HS-27A (cell line): ENCODE measurements around the gene SARS2.

Experiments used
- DNase-seq: peaks from one replicate; pipeline ENCODE4 v3.0.0-alpha.2; 2012; ENCODE audit warnings: low read depth, missing footprints

SARS2 gene

DNA sequence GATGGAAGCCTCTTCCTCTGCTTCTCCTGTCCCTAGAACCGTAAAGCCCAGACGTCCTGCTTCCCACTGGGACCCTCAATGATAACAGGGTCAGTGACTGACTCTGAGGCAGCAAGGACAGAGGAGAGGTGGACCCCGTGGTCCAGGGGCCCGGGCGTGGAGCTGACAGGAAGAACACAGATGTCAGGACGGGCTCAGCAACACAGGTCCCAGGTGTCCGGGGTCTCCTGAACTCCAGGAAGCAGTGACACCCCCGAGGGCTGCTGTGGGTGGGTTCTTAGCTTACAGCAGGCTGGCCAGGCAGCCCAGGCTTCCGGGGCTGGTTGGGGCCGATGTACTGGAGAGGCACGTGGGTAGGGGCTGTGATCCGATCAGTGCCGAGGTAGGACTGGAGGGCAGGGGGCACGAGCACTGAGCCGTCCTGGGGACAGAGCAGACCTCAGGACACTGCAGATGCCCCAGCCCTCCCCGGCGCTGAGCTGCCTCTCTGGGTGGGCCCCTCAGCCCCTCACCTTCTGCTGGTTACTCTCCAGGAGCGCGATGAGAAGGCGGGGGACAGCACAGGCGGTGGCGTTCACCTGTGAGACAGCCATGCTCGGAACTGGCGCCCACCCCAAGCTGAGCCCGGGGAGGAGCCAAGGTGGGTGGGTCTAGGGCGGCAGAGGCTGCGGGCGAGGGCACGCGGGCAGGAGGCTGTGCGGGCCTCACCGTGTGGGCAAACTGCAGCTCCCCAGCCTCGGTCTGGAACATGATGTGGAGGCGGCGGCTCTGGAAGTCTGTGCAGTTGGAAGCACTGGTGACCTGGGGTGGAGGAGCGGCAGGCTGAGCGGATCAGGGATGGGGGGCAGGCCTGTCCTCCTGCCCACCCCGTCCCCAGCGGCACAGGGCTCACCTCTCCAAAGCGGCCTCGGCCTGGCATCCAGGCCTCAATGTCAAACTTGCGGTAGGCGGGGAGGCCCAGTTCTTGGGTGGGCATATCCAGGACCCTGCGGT is 14.9 kb downstream of the SARS2 start:
- no peak for DNase-seq

DNA sequence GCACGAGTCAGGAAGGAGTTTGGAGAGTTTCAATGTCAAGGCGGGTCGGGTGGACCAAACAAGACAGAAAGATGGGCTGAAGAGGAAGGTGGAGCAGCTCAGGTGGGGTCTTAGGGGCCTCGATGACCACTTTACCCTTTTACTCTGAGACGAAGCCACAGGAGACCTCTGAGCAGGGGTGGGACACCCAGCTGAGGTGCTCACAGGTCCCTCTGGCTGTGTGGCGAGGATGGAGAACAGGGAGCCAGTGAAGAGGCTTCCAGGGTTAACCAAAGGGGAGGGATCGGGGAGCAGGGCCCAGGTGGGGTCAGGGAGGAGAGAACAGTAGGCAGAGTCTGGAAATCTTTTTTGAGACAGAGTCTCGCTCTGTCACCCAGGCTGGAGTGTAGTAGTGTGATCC is 16.6 kb downstream of the SARS2 start:
- no peak for DNase-seq

DNA sequence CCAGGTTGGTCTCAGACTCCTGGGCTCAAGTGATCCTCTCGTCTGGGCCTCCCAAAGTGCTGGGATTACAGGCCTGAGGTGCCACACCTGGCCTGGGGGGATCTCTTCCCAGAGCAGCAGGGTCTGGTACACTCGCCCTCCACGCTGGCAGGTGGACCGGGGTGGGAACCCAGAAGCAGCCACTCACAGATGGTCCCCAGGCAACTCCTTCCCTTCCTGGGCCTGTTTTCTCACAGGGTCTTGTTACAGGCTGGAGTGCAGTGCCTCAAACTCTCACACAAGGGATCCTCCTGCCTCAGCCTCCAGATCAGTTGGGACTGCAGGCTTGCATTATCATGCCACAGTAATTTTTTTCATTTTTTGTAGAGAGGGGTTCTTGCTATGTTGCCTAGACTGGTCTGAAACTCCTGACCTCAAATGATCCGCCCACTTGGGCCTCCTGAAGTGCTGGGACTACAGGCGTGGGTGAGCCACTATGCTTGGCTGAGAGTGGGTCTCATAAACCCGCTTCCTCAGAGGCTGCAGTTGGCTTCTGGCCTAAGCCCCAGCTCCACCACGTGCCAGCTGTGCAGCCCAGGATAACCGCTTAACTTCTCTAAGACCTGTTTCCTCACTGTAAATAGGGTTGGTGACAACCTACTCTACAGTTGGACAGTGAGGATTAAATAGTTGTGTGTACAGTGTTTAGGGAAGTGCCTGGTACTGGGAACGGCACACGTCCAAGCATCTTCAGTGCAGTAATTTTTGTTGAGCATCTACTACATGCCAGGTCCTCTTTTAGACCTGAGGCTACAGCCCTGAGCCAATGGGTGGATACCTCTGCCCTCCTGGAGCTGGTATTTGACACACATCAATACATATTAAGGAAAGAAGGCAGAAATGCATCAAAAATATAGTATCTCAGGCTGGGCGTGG is 17.7 kb downstream of the SARS2 start:
- no peak for DNase-seq

DNA sequence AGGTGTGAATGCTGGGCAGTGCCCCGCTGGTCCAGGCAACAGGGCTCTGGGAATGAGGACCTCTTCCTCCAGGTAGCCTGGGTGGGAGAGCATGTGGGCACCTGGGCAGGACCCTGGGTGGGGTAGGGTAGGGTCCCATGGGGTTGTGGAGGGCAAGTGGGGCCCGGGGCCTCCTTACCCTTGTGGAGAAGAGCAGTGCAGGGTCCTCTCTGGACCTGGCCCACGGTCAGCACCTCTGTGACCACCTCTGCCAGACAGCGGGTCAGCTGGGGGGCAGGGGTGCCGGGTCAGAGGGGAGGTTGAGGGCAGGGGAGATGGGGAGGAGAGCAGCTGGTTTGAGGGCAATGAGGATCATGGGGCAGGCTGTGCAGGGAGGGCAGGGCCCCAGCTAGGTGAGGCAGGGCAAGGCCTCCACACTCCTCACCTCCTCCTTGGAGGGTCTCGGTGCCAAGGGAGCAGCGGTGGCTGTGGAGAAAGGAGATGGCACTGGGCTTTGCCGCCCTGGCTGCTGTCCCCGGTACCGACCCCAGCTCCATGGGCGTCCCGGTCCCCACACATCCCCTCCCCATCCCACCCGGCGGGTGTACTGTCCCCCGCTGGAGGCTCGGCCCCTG is 19.1 kb downstream of the SARS2 start:
- no peak for DNase-seq

DNA sequence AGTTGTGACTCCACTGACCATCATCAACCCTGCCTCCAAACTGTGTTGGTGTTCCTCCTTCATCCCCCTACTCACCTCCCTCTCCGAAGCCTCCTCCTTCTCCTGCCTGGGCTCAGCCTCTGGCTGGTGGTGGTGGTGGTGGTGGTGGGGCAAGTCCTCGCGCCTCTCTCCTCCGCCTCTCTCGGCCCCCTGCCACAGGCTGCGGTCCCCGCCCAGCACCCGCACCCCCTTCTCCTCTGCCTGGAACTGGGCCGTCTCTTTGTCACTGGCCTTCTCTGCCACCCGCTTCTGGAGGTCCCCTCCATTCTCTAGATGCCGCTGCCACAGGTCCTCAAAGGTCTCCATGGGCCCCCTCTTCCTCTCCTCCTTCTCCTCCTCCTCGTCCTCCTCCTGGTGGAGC is 20.1 kb downstream of the SARS2 start:
- DNase-seq: no peak

DNA sequence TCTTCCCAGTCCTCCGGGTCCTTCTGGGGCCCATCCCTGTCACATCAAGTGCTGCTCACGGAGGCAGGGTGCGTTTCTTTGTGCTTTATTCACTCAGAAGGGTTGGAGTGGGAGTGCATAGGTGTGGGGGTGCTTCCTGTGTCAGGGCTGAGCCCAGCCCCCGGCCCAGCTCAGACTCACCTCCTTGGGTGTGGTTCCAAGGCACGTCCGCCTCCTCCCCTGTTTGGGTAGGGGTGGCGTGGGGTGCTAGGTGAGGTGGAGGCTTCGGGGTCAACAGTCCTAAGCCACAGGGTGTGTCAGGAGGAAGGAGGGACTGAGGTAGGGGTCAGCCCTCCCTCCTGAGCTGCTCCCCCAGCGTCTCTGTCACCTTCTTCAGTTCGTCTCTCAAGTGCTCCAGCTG is 21.7 kb downstream of the SARS2 start:
- no peak for DNase-seq

DNA sequence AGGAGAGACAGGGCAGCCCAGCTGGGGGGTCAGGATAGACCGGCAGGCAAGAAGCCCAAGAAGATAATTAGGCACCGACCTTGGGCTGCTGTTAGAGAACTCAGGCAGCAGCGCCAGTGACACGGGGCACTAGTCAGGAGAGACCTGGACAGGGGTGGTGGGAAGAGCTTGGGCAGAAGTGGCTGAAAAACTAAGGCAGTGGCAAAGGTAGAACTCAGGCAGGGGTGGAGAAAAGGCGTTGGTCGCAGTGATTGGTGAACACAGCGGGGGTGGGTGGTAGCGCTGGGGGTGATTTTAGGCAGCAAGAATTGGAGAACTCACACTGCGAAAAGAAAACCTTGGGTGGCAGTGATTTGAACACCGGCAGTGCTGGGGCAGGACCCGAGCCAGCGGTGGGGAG is 22.9 kb downstream of the SARS2 start:
- no peak for DNase-seq

DNA sequence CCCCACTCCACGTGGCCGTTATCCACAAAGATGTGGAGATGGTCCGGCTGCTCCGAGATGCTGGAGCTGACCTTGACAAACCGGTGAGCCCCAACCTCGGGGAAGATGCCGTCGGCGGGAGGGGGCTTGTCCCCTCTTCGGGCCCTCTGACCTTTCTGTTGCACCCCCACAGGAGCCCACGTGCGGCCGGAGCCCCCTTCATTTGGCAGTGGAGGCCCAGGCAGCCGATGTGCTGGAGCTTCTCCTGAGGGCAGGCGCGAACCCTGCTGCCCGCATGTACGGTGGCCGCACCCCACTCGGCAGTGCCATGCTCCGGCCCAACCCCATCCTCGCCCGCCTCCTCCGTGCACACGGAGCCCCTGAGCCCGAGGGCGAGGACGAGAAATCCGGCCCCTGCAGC is 23.3 kb downstream of the SARS2 start:
- DNase-seq: no peak

DNA sequence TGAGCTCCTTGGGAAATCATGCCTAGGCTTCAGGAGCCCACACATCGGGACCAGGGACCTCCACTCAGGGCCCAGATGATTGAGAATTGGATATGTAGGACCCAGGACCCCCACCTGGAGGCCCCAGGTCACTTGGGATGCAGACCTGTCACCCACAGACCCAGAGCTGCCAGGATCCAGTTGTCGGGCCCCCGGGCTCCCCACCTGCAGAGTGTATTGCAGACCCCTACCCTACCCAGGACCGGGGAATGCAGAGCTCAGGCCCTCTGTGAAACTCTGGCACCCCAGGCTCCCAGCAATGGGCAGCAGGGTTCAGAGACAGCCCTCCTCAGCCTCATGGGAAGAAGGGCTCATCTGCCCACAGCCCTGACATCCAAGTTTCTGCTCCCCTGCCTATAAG is 24.9 kb downstream of the SARS2 start:
- no peak for DNase-seq

DNA sequence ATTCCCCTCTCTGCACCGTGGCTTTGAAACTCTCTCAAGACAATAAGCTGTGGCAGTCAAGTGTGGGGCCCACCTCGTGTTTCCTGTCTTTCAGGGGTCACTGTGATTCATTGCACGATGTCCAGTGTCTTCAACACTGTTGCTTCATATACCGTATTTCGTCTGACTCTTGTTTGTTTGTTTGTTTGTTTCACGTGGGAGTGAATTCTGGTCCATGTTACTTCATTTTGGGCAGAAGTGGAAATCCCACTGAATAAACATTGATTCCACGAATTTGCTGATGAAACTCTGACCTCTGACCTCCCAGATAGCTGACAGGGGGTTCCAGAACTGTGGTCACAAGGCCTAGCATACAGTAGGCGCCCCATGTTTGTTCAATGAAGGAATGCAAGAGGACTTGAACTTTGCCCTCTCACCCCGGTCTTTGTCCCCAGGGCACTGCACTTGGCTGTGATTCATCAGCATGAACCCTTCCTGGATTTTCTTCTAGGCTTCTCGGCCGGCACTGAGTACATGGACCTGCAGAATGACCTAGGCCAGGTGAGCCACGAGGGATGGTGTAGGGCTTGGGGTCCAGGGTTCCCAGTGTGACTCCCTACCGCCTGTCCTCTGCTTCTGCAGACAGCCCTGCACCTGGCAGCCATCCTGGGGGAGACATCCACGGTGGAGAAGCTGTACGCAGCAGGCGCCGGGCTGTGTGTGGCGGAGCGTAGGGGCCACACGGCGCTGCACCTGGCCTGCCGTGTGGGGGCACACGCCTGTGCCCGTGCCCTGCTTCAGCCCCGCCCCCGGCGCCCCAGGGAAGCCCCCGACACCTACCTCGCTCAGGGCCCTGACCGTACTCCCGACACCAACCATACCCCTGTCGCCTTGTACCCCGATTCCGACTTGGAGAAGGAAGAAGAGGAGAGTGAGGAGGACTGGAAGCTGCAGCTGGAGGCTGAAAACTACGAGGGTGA is 25.7 kb downstream of the SARS2 start:
- DNase-seq: no peak

DNA sequence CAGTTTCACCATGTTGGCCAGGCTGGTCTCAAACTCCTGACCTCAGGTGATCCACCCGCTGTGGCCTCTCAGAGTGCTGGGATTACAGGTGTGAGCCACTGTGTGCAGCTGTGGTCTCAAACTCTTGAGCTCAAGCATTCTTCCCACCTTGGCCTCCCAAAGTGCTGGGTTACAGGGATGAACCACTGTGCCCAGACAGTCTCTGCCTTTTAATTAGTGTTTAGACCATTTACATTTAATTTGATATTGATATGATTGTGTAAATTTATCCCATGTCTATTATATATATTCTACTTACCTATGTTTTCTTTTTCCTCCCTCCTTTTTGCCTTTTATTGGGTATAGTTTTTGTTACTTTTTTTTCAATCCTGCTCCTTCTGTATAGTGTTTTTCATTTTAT is 28.9 kb downstream of the SARS2 start:
- no peak for DNase-seq

DNA sequence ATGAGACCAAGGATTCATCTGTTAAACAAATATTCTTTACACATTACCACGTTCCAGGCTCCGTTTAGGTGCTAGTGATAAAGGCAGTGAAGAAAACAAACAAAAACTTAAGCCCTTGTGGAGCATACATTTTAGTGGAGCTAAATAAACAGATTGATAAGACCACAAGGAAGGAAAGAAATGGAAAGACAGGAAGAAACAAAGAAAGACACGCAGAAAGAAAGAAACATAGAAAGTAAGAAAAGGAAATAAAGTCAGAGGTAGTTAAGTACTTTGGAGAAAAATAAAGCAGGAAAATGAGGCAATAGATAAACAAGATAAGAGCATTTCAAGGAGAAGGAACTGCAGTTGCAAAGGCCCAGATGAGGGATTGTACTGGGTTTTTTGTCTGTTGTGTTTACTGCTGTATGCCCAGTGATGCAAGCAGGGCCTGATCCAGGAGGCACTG is 29.8 kb downstream of the SARS2 start:
- no peak for DNase-seq

DNA sequence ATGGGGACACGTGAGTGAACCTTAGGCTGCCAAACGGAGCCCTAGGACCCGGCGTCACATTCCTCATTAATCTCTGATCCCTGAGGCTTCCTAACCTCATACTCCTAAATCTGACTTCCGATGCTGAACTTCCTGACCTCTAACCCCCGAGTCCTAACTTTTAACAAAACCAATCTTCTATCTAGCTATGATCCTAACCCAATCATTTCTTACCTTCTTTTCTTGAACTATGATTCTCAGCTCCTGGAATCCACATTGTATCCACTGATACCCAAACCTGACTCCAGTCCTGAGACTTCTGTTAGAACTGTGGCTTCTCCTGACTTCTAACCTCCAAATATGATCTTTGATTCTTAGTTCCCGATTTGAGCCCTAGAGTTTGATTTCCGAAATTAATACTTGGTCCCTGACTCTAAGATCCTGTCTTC is 30.3 kb downstream of the SARS2 start:
- DNase-seq: no peak

DNA sequence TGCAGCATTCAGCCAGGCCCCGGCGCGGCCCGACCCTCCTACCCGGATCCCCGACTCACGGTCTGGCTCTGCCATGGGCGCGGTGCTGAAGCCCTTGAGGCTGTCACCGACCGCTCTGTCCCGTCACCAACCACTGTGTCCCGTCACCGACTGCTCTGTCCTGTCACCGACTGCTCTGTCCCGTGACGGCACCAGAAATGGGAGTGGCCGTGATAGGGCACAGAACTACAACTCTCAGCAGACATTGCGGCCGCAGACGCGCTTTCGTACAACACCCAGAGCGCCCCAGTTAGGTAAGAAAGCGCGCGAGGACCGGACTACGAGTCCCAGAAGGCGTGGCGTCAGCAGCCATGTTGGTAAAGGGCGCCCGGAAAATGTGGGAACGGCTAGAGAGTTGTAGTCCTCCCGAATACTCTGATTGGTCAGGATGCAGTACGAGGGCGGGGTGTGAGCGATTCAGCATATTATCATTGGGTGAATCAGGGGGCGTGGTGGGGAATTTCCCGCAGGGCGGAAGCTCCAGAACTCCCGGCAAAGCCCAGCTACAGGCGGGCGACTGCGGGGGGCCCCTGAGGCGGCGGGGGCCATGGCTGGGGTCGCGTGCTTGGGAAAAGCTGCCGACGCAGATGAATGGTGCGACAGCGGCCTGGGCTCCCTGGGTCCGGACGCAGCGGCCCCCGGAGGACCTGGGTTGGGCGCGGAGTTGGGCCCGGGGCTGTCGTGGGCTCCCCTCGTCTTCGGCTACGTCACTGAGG is 30.9 kb downstream of the SARS2 start, which contains the start of the genes NFKBIB and SIRT2:
Gene NFKBIB (plus strand): TSS at position 523 of the 755 bp plus-strand sequence. CDS start 64 bp downstream, at position 587.
Gene SIRT2 (minus strand): TSS at position 172 of the 755 bp plus-strand sequence. CDS start 97 bp downstream, at position 75.
- DNase-seq: peak; percentile 100

DNA sequence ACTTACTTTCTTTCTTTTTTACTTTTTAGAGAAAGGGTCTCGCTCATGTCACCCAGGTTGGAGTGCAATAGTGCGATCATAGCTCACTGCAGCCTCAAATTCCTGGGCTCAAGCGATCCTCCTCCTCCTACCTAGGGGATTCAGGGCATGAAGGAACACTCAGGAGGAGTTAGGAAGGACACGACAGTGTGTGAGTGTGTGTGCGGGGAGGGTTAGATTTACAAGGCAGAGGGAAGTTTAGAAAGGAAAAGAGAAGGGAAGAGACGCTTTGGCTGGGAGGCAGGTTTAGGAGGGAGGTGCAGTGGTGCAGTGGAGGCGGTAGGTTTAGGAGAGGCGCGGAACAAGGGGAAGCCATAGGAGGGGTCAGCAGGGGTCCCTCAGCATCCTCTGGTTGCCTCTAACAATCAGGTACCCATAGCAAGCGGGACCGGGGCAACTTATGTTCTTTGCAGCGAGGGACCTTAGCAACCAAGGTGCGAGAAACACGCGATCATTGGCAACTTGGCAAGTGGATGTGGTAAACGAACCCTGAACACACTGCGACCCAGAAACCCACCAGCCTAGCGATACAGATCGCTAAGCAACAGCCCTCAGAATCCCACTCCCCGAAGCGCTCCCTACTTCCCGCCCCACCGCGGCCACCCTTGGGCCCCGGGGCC is 31.6 kb downstream of the SARS2 start:
- no peak for DNase-seq

DNA sequence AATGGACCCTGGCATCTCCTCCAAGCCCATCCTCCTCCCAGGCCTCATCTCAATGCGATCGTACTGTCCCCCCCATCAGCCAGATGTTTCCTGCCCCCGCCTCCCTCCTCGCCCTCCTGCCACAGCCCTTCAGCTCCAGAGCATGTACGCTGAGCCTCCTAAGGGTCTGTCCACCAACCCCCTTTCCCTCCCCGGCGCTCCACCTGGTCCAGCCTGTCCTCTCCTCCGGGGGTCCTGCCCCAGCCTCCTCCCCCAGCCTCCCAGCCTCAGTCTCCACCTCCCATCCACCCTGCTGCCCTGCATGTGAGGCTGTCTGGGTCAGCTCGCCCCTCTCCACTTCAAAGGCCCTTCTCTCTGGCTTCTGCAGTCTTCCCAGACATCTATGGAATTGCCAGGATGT is 35.6 kb downstream of the SARS2 start:
- DNase-seq: no peak

DNA sequence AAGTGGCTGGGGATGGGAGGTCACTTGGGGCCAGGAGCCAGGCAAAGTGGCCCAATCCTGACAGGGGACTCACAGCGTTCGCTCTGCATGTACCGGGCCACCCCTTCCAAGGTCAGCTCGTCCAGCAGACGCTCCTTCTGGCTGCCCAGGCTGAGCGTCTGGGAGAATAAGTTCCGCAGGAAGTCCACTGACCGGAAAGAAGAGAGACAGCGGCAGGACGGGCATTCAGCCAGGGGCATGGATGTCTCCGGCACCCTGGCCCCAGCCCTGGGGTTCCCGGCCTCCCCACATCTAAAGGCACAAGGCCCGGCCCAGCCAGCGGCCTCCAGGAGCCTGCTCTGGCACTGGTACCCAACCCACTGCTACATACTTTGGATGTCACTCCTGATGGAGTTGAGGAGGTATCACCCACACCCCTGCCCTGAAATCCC is 37.2 kb downstream of the SARS2 start:
- no peak for DNase-seq

DNA sequence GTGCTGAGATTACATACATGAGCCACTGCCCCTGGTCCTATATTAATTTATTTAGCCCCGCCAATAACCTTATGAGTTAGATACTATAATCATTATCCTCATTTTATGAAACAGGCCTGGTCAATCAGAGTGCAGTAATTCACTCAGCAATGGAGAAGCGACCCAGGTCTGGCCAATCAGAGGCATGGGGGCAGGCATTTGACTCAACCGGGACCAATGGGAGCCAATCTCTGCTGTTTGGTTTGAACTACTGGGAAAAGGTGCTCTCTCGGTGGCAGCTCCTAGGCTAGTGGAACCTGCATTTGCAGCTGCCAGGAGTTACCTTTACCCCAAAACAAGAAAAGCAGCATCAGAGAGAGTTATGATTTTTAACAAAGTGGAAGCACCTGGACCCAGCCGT is 37.7 kb downstream of the SARS2 start:
- DNase-seq: no peak

DNA sequence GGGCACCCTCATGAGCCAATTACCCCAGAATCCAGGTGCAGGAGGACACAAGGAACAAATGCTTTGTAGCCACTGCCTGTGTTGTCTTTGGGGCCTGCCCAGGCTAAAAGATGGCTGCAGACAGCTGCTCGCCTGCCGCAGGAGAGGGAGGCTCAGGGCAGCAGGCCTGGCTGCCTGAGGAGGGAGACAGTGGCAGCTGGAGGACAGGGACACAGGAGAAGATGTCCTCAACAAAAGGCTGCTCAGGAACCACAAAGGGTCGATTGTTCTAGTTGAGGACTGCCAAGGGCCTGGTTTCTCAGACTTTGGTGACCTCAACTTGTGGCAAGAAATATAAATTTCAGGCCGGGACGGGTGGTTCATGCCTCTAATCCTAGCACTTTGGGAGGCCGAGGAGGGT is 38.8 kb downstream of the SARS2 start:
- no peak for DNase-seq

DNA sequence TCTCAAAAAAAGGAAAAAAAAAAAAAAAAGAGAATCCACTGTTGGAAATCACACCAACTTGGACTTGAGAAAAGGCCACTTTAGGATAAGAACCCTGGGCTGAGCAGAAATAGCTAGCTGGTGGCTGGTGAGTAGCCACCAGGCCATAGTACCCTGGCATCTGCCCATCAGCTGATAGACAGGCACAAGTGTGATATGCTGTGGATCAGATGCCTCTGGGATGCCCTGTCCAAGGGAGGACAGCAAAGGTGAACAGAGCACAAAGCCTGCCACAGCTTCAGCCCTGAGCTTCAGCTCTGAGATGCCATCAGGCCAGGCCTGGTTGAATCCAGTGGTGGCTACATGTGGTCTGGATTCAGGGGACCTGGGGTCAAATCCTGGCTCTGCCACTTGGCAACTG is 39.9 kb downstream of the SARS2 start:
- DNase-seq: no peak
